HCT116 (cell line): ENCODE measurements around the gene RNF151. TPM values are rescaled to one million over a fixed set of nuclear protein-coding genes. Genes with fewer than 3 reads are reported as not detected.

ENCODE experiments used
- ATAC-seq: fragments of 200-7000 bp; cut with Tn5 transposase; 2 replicates; pipeline ENCODE4 v1.9.1; 2020; ENCODE audit warnings: mild to moderate bottlenecking, moderate library complexity
- Bru-seq: library from RNA; stranded (reverse); fragments of 400-500 nt; gene quantifications from one replicate; lab custom pipeline; 2021; lab: Mats Ljungman, UMichigan
- BruChase-seq, 2 experiments: library from RNA; stranded (reverse); fragments of 400-500 nt; gene quantifications; one replicate each; lab custom pipeline; 2021; lab: Mats Ljungman, UMichigan
- BruUV-seq: library from RNA; stranded (reverse); fragments of 400-500 nt; replicated peaks from 2 replicates; lab custom pipeline; 2021; lab: Mats Ljungman, UMichigan
- CTCF ChIA-PET: fragments of 300-600 bp; sonication (Branson Sonifier 250); formaldehyde crosslinking; loops from one replicate; lab custom pipeline; 2021; ENCODE audit warnings: antibody characterized with exemption; lab: Charles Lee
- POLR2A ChIA-PET: fragments of 300-600, 350-600 bp; sonication (Branson Sonifier 250); formaldehyde crosslinking; loops from one replicate; lab custom pipeline; 2021; ENCODE audit warnings: antibody characterized with exemption; lab: Charles Lee
- RAD21 ChIA-PET, 2 experiments: fragments of 300-600 bp; sonication (Branson Sonifier 250); formaldehyde crosslinking; loops; one replicate each; lab custom pipeline; 2023; ENCODE audit warnings: low total read pairs in 2 of 2; ENCODE audit not compliant: uncharacterized antibody in 2 of 2, unreplicated experiment in 2 of 2, low non-redundant PET in 1 of 2; lab: Charles Lee
- DNase-seq: peaks from one replicate; pipeline ENCODE4 v3.0.0-alpha.2; 2010; ENCODE audit warnings: low read depth, low spot score
- H2AFZ ChIP-seq: fragments of 200-600 bp; shearing (Covaris generic), sonication (generic); 2 replicates; pipeline ENCODE4 v1.6.1; 2017; ENCODE audit warnings: low read depth, mixed run types, mixed read lengths, antibody characterized with exemption, low read length; ENCODE audit not compliant: poor library complexity, severe bottlenecking
- H3K27ac ChIP-seq: 2 replicates; pipeline ENCODE4 v1.5.1; 2012; ENCODE audit warnings: low read depth, low read length
- H3K27me3 ChIP-seq: fragments of 200-600 bp; sonication (generic); 2 replicates; pipeline ENCODE4 v1.6.1; 2016; ENCODE audit warnings: mixed run types, low read length, mixed read lengths; ENCODE audit not compliant: insufficient read depth
- H3K36me3 ChIP-seq, 2 experiments: fragments of 200-500 bp in 1 of 2; fragments of 200-600 bp in 1 of 2; sonication (Bioruptor generic) in 1 of 2; sonication (generic) in 1 of 2; 2 replicates each; pipeline versions ENCODE4 v1.5.1 to v1.6.1; 2014 to 2016; ENCODE audit warnings: low read length in 2 of 2, inconsistent platforms in 1 of 2, mixed read lengths in 1 of 2, mixed run types in 1 of 2; ENCODE audit not compliant: insufficient read depth in 2 of 2, control insufficient read depth in 1 of 2
- H3K4me1 ChIP-seq, 2 experiments: fragments of 200-600 bp in 1 of 2; sonication (generic) in 1 of 2; 2 replicates each; pipeline versions ENCODE4 v1.5.1 to v1.6.1; 2012 to 2017; ENCODE audit warnings: low read length in 2 of 2, inconsistent platforms in 1 of 2, mild to moderate bottlenecking in 1 of 2, mixed read lengths in 1 of 2, mixed run types in 1 of 2, moderate library complexity in 1 of 2; ENCODE audit not compliant: insufficient read depth in 2 of 2, control insufficient read depth in 1 of 2
- H3K4me2 ChIP-seq: fragments of 200-600 bp; sonication (generic); 2 replicates; pipeline ENCODE4 v1.6.1; 2017; ENCODE audit warnings: mixed run types, low read length, mixed read lengths
- H3K4me3 ChIP-seq, 2 experiments: fragments of 200-600 bp in 1 of 2; sonication (generic) in 1 of 2; replicated peaks in 1 of 2; 2 replicates each; pipeline ENCODE4 v1.5.1; 2011 to 2016; ENCODE audit warnings: low read length in 2 of 2, control low read depth in 1 of 2, low read depth in 1 of 2, mild to moderate bottlenecking in 1 of 2, mixed read lengths in 1 of 2, mixed run types in 1 of 2
- H3K79me2 ChIP-seq: fragments of 200-600 bp; sonication (generic); 2 replicates; pipeline ENCODE4 v1.6.1; 2017; ENCODE audit warnings: mild to moderate bottlenecking, mixed run types, low read length, moderate library complexity, mixed read lengths; ENCODE audit not compliant: insufficient read depth
- H3K9ac ChIP-seq: fragments of 200-600 bp; sonication (generic); 2 replicates; pipeline ENCODE4 v1.6.1; 2016; ENCODE audit warnings: low read length, mixed read lengths
- H3K9me2 ChIP-seq: fragments of 200-600 bp; sonication (generic), shearing (Covaris generic); 2 replicates; pipeline ENCODE4 v1.6.1; 2017; ENCODE audit warnings: mixed run types, mild to moderate bottlenecking, moderate library complexity; ENCODE audit not compliant: insufficient read depth
- H3K9me3 ChIP-seq, 2 experiments: fragments of 200-500 bp in 1 of 2; fragments of 200-600 bp in 1 of 2; sonication (Bioruptor generic) in 1 of 2; sonication (generic) in 1 of 2; 2 replicates each; pipeline ENCODE4 v1.6.1; 2014 to 2017; ENCODE audit warnings: low read length in 2 of 2, mixed read lengths in 2 of 2, inconsistent platforms in 1 of 2, low read depth in 1 of 2, mild to moderate bottlenecking in 1 of 2, mixed run types in 1 of 2, moderate library complexity in 1 of 2; ENCODE audit not compliant: control insufficient read depth in 1 of 2, insufficient read depth in 1 of 2
- H4K20me1 ChIP-seq: fragments of 200-600 bp; sonication (generic), shearing (Covaris generic); 2 replicates; pipeline ENCODE4 v1.6.1; 2017; ENCODE audit warnings: mixed run types, mild to moderate bottlenecking, moderate library complexity; ENCODE audit not compliant: insufficient read depth
- ATF3 ChIP-seq: IDR thresholded peaks from 2 replicates; pipeline ENCODE4 v1.6.1; 2012
- CBX3 ChIP-seq: IDR thresholded peaks from 2 replicates; pipeline ENCODE4 v1.6.1; 2012; ENCODE audit warnings: low read depth
- CEBPB ChIP-seq: IDR thresholded peaks from 2 replicates; pipeline ENCODE4 v1.6.1; 2012; ENCODE audit warnings: low read depth
- EZH2 ChIP-seq: fragments of 200-600 bp; sonication (generic); IDR thresholded peaks from 2 replicates; pipeline ENCODE4 v1.6.1; 2017; ENCODE audit warnings: antibody characterized with exemption, mixed run types
- REST ChIP-seq: IDR thresholded peaks from 2 replicates; pipeline ENCODE4 v1.6.1; 2012; ENCODE audit warnings: low read depth
- SIN3A ChIP-seq: IDR thresholded peaks from 2 replicates; pipeline ENCODE4 v1.6.1; 2012; ENCODE audit warnings: low read depth
- SP1 ChIP-seq: IDR thresholded peaks from 2 replicates; pipeline ENCODE4 v1.6.1; 2012; ENCODE audit warnings: low read depth
- YY1 ChIP-seq: IDR thresholded peaks from 2 replicates; pipeline ENCODE4 v1.6.1; 2011; ENCODE audit warnings: low read length, low read depth, moderate library complexity, mild to moderate bottlenecking; ENCODE audit not compliant: insufficient replicate concordance; ENCODE audit errors: extremely low read depth
- intact Hi-C: fragments of 100-400 bp; cut with micrococcal nuclease; formaldehyde crosslinking; loops from 2 replicates; pipeline ENCODE4 v1.10.0; 2022
- long read RNA-seq: library from polyadenylated mRNA; unstranded; transcript quantifications from one replicate; pipeline ENCODE4 v2.0.0, GENCODE V29; 2021; ENCODE audit not compliant: unreplicated experiment
- polyA plus RNA-seq: library from polyadenylated mRNA; unstranded; fragments of >200 nt; gene quantifications from 2 replicates; pipeline ENCODE4 v1.2.1, GENCODE V29; 2012; ENCODE audit warnings: missing spikeins
- total RNA-seq: library from RNA; stranded (reverse); gene quantifications from one replicate; pipeline ENCODE4 v1.2.1, GENCODE V29; 2021; ENCODE audit not compliant: unreplicated experiment

Gene RNF151
- total RNA-seq, result 0.30 TPM
- 0.15 TPM in 1 of 2 replicates, not detected in the other for polyA plus RNA-seq
- Bru-seq, nascent RNA, result percentile 40 among the genes with signal in this experiment
- BruChase-seq, experiment 1, labeled RNA remaining after a 6-hour chase, result percentile 29 among the genes with signal in this experiment
- percentile 32 among the genes with signal in this experiment for BruChase-seq, experiment 2, labeled RNA remaining after a 2-hour chase
- long read RNA-seq, result 0 reads

GRCh38 chr16:1966460-1966859 is at the start of gene RNF151:
TSS of gene RNF151 (plus strand) at chr16:1966856. CDS start at chr16:1966882, 26 bp downstream.
- H3K9me3 ChIP-seq, result no peaks in the 10 kb centered on the region
- no peaks in the 10 kb centered on the region for H3K27me3 ChIP-seq
- peaks cover 58% of the 10 kb centered on the region for H3K79me2 ChIP-seq
- intact Hi-C loops, result no loop called here
- peak within 1 kb of the TSS; percentile 94 for H3K27ac ChIP-seq
- ChIA-PET CTCF (no interaction called here), RAD21 (no interaction called here), POLR2A (interaction anchor here (5.9 kb wide), 1 partner anchor 14 kb away, joined by 104 read pairs; the partner anchor contains the start of genes GFER and NOXO1)
- peak within 1 kb of the TSS; percentile 87 for H3K4me2 ChIP-seq
- DNase-seq (no peak), ATAC-seq (no peak)
- peak within 1 kb of the TSS; percentile 93 for H3K9ac ChIP-seq
- peaks cover 6 to 20% of the 10 kb centered on the region in 2 experiments for H3K36me3 ChIP-seq
- peaks cover 11% of the 10 kb centered on the region; the same call in 1 of the 2 replicates for H4K20me1 ChIP-seq
- H3K9me2 ChIP-seq, result no peaks in the 10 kb centered on the region
- H2AFZ ChIP-seq, result no peak within 1 kb of the TSS
- TF ChIP-seq SIN3A (no peak), REST (no peak), CEBPB (no peak), SP1 (no peak), EZH2 (no peak), CBX3 (no peak), ATF3 (no peak), YY1 (no peak)
- H3K4me1 ChIP-seq, result peaks cover 5 to 32% of the 10 kb centered on the region in 2 experiments; a peak in 3 of 4 replicates
- BruUV-seq, result no TSS peak
- peak within 1 kb of the TSS; percentile 65 to 73 for H3K4me3 ChIP-seq
